GM12874 (cell line): ENCODE measurements around the gene TMEM140.

Source experiments
- TF ChIP-seq, protein P1 (sequence below): IDR thresholded peaks from 2 replicates; pipeline ENCODE4 v1.5.1; 2011; ENCODE audit warnings: low read depth, mild to moderate bottlenecking, control low read depth, low read length, moderate library complexity; ENCODE audit not compliant: insufficient read depth

The TMEM140 gene

DNA sequence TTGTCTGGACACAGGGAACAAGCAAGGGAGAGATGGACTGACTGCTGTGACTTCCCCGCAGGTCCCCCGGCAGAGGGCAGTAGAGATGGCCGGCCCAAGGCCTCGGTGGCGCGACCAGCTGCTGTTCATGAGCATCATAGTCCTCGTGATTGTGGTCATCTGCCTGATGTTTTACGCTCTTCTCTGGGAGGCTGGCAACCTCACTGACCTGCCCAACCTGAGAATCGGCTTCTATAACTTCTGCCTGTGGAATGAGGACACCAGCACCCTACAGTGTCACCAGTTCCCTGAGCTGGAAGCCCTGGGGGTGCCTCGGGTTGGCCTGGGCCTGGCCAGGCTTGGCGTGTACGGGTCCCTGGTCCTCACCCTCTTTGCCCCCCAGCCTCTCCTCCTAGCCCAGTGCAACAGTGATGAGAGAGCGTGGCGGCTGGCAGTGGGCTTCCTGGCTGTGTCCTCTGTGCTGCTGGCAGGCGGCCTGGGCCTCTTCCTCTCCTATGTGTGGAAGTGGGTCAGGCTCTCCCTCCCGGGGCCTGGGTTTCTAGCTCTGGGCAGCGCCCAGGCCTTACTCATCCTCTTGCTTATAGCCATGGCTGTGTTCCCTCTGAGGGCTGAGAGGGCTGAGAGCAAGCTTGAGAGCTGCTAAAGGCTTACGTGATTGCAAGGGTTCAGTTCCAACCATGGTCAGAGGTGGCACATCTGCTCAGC lies 16.6 kb downstream of the TMEM140 start:
- TF ChIP-seq, protein P1, sequence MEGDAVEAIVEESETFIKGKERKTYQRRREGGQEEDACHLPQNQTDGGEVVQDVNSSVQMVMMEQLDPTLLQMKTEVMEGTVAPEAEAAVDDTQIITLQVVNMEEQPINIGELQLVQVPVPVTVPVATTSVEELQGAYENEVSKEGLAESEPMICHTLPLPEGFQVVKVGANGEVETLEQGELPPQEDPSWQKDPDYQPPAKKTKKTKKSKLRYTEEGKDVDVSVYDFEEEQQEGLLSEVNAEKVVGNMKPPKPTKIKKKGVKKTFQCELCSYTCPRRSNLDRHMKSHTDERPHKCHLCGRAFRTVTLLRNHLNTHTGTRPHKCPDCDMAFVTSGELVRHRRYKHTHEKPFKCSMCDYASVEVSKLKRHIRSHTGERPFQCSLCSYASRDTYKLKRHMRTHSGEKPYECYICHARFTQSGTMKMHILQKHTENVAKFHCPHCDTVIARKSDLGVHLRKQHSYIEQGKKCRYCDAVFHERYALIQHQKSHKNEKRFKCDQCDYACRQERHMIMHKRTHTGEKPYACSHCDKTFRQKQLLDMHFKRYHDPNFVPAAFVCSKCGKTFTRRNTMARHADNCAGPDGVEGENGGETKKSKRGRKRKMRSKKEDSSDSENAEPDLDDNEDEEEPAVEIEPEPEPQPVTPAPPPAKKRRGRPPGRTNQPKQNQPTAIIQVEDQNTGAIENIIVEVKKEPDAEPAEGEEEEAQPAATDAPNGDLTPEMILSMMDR, result no peak

DNA sequence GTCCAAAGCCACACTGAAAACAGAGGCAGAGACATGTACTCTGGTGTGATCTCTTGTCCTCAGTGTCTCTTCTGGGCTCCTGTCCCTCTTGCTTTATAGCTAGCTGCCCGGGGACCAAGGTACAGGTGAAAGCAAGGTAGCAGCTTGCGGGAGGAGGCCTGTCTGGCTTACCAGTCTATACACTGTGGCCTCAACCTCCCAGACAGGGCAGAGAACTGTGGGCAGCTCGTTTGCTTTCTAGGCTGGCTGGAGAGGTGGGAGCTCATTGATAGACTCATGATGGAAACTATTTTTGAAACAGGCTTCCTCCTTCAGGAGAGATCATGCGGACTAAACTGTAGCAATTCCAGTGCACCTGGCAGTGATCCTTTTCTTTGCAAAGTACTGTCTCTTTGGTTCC lies 18.0 kb downstream of the TMEM140 start:
- TF ChIP-seq, protein P1, result no peak

DNA sequence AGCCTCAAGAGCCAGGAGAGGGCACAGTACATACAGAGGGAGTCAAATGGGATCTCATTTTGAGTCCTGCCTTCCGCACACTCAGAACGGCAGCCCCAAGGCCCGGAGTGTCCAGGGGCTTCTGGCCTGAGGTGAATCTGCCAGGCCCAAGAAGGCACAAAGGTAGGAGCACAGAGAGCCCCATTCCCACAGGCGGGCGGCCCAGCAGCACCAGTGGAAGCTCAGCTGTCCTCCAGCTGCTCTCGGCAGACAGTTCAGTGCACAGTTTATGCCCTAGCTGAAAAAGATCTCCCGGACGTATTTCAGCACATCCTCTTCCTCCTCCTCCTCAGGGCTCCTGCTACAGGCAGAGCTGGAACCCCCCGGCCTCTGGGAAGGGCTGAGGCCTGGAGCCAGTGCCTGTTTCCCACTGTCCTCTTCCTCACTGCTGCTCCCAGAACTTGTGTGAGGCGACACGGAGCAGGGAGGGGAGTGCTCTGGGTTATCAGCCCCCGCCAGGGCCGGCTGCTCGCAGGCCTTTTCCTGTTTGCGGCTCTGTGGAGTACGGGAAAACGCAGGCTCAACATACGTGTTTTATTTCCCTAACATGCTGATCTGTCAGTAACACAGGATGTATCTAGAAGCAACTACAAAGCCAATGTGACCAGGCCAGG lies 18.6 kb downstream of the TMEM140 start:
- TF ChIP-seq, protein P1, result no peak

DNA sequence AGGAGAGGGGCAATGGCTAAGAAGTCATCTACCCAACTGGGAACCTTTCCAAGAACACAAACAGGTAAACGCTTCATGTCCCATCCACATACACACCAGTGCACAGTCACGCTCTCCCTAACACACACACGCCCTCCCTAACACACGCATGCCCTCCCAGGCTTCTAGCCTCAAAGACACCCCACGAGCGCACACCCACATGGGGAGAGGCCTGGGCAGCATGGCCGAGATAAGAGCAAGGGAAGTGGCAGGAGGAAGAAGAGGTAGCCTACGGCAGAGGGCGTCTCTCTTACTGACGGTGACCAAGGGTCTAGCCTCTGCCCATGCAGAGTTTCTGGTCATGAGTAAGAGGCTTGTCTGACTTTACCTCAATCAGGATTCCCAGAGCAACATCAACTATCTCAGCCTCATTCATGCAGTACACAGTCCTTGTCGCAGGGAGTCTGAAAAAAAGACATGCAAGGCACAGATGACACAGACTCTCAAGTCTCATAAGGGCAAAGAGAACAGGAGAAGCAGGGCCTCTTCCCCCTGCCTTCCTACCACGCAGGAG lies 19.6 kb downstream of the TMEM140 start:
- TF ChIP-seq, protein P1, result no peak

DNA sequence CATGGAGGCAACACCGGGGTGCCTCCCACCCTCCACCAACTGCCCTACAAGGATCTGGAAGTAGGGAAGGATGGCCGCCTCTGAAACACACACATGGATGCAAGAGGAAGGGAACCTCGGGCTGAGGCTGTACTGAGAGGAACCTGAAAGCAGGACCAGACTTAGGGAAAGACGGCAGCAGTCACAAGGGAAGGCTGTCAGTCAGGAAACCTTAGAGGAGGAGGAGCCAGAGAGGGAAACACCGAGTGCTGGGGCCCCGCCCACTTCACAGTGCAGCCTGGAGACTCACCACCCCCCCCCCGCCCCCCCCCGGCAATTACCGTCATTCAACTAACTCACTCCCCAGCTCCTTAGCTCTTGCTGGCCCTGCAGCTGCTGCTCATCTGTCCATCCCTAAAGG lies 20.1 kb downstream of the TMEM140 start:
- TF ChIP-seq, protein P1, result no peak

DNA sequence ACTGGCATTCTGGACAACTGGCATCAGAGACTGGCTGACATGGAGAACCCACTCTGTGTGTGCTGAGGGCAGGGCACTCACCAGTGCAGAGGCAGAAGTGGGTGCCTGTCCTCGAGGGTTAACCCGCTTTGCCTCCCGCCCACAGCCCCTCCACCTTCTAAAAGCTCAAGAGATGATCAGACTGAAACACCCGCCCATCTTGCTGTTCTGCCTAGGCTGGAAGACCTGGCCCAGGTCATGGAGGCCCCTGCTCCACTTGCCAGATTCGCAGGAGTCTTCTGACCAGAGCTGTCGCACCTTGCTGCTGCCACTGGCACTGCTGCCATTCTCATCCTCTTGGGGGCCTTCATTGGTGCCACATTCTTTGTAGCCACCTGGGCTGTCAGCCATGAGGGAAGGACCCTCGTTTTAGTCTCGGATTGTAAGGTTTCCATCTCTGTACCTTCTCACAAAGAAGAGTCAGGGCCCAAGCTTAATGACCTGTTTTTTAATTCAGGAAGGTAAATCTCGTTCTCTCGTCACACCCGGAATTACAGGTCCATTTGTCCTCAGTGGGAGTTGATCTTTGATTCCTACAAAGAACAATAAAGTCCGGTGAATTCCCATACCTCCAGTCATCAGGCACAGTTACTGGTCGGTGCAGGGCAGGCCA lies 20.7 kb downstream of the TMEM140 start:
- TF ChIP-seq, protein P1, result no peak
